Daoy (cell line): ENCODE results near the gene MAP4K3. TPM values are rescaled to one million over a fixed set of nuclear protein-coding genes. Genes with fewer than 3 reads are reported as not detected.
"Not testable (repeated sequence)": the region's sequence is repeated elsewhere in the genome, so short reads cannot be mapped to it uniquely, and the experiment has no call there.

Experiments used
- DNase-seq: peaks from one replicate; pipeline ENCODE4 v3.0.0-alpha.2; 2015; ENCODE audit warnings: low read depth
- total RNA-seq: library from RNA; depleted of rRNA; stranded (reverse); fragments of >200 nt; shearing (Covaris generic); gene quantifications from 2 replicates; pipeline ENCODE4 v1.2.3, GENCODE V29; 2014

MAP4K3 gene
- total RNA-seq, 1 experiment from 2014 or later = 42.5 TPM

- no peak for DNase-seq
Observed at GRCh38 chr2:39375917-39376316, 61.2 kb downstream of the MAP4K3 start.

GRCh38 chr2:39373181-39373802 is 63.8 kb downstream of the MAP4K3 start:
- no peak for DNase-seq

GRCh38 chr2:39370101-39370500 is 67.0 kb downstream of the MAP4K3 start:
- DNase-seq = no peak

DNA sequence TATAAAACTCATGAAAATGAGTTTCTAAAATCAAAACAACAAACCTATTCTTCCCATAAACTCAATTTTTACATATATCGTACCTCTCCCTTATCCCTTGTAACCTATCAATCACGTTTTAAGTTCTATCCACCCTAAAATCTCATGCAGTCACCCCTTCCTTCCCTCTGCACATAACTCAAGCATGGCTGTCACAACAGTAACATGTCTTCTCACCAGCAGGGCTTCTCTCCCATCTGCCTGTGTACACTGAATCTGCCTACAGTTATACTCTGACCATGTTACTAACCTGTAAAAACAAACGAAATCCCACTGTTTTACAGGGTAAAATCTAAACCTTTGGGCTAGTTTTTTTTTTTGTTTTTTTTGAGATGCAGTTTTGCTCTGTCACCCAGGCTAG is 68.2 kb downstream of the MAP4K3 start:
- no peak for DNase-seq

GRCh38 chr2:39368376-39368775 is 68.7 kb downstream of the MAP4K3 start:
- DNase-seq = no peak

DNA sequence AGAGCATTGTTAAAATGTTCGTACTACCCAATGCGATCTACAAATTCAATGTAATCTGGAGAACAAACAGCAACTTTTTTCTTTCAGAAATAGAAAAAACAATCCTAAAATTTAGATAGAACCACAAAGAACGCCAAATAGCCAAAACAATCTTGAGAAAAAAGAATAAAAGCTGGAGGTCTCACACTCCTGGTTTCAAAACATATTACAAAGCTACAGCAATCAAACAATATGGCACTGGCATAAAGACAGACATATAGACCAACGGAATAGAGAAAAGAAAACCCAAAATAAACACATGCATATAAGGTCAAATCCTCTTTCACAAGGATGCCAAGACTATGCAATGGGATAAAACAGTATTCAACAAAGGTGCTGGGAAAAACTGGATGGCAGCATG is 74.5 kb downstream of the MAP4K3 start:
- DNase-seq = no peak

DNA sequence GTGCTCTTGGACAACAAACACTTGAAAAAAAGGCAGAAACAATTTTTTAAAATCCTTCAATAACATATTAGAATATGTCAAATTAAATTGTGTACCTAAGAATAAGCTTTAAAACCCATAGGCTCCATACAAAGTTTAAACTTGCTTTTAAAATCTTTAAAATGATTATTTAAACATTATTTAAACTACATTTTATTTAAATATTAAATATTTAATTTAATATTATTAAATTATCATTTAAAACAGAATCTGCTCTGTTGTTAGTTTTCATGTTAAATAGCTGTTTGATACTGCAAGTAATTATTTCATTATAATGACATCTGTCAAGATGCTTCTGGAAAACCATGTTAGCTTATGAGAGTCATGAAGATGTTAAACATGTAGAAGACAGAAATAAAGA is 75.6 kb downstream of the MAP4K3 start:
- no peak for DNase-seq

GRCh38 chr2:39360342-39360741 is 76.7 kb downstream of the MAP4K3 start:
- not testable (repeated sequence) for DNase-seq

- no peak for DNase-seq
Observed at GRCh38 chr2:39359453-39360038, 77.5 kb downstream of the MAP4K3 start.

- DNase-seq = no peak
Observed at GRCh38 chr2:39356922-39357639, 80.0 kb downstream of the MAP4K3 start.

- DNase-seq = no peak
Observed at GRCh38 chr2:39350658-39351057, 86.4 kb downstream of the MAP4K3 start.

- DNase-seq = no peak
Observed at GRCh38 chr2:39338502-39338901, 98.6 kb downstream of the MAP4K3 start.

DNA sequence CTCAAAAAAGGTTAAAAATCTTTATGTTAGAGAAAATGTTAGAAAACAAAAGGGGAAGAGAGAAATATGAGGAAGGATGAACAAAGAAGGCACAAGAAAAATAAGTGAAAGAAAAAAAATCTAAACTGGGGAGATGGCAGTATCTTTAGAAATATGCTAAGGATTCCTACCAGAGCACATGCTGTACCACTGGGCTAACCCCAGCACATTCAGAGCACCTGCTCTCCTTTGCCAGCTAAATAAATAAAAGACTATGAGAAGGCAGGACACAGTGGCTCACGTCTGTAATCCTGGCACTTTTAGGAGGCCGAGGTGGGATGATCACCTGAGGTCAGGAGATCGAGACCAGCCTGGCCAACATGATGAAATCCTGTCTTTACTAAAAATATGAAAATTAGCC is 101.2 kb downstream of the MAP4K3 start:
- DNase-seq = no peak

GRCh38 chr2:39334978-39335377 is 102.1 kb downstream of the MAP4K3 start:
- no peak for DNase-seq

DNA sequence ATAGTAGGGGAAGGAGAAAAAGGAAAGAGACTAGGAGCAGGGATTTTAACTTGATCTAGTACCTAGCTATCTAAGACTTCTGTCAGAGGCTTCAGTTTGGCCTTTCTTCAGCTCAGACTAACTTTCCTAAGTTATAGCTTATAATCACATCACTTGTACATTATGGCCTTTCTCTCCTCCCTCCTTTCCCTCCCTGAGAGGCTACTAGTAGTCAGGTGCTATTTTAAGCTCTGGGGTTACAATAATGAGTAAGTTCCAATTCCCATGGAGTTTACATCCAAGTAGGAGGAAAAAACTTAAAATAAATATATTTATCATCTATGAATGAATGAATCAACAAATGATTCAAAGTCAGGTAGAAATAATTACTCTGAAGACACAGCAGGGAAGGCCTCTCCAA is 102.6 kb downstream of the MAP4K3 start:
- no peak for DNase-seq

GRCh38 chr2:39326644-39327043 is 110.4 kb downstream of the MAP4K3 start:
- no peak for DNase-seq

GRCh38 chr2:39325966-39326365 is 111.1 kb downstream of the MAP4K3 start:
- DNase-seq = no peak

GRCh38 chr2:39321056-39322035 is 115.7 kb downstream of the MAP4K3 start:
- not testable (repeated sequence) for DNase-seq

GRCh38 chr2:39320162-39320561 is 116.9 kb downstream of the MAP4K3 start:
- DNase-seq = no peak

DNA sequence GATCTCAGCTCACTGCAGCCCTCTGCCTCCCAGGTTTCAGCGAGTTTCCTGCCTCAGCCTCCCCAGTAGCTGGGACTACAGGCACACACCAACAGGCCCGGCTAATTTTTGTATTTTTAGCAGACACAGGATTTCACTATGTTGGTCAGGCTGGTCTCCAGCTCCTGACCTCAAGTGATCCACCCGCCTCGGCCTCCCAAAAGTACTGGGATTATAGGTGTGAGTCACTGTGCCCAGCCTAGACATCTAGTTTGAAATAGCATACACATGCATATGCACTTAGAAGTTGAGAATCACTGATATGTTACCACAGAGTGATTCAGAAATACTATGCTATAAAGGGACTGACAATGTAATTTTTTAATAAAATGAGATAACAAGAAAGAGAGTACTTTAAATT is 123.5 kb downstream of the MAP4K3 start:
- DNase-seq = peak; percentile 15

DNA sequence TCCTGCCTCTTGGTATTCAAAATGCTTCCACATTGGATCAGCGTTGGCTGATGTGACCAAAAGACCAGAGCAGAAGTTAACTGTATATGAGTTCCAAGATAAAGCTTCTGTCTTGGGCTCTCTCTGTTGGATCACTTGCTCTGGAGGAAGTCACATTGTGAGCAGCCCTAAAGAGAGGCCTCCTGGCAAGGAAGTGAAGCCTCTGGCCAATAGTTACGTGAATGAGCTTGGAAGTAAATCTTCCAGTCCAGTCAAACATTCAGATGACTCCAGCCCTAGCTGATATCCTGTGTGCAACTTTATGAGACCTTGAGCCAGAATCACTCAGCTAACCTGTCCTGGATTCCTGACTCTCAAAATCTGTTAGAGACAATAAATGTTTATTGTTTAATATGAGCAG is 125.6 kb downstream of the MAP4K3 start:
- DNase-seq = no peak

- DNase-seq = no peak
Observed at GRCh38 chr2:39308778-39309177, 128.3 kb downstream of the MAP4K3 start.
